PC-3 (cell line): ENCODE results near the gene PDAP1.

Experiments used
- EZH2 ChIP-seq: fragments of 300-600 bp; sonication (generic); IDR thresholded peaks from one replicate; pipeline ENCODE4 v1.6.1; 2017; ENCODE audit warnings: antibody characterized with exemption, mild to moderate bottlenecking, low read length; ENCODE audit not compliant: unreplicated experiment
- EZH2phosphoT487 ChIP-seq: fragments of 300-600 bp; sonication (generic); IDR thresholded peaks from 2 replicates; pipeline ENCODE4 v1.6.1; 2018; ENCODE audit warnings: mild to moderate bottlenecking, antibody characterized with exemption, low read length, borderline replicate concordance

GRCh38 chr7:99369767-99370391, 38.5 kb downstream of the PDAP1 start:
- TF ChIP-seq EZH2phosphoT487, result no peak
- TF ChIP-seq EZH2, result no peak
